Subcutaneous adipose tissue (tissue), 4 donors: ENCODE results near the gene RMND5A. TPM values are rescaled to one million over a fixed set of nuclear protein-coding genes. Genes with fewer than 3 reads are reported as not detected.

Source experiments
- total RNA-seq, 4 donors: library from RNA; depleted of rRNA; stranded (reverse); fragments of >200 nt; gene quantifications; one replicate each; pipeline ENCODE4 v1.1.0, GENCODE V29; 2016
- TF ChIP-seq, protein P1 (sequence below): fragments of 450-650 bp; IDR thresholded peaks from one replicate; pipeline ENCODE4 v1.5.1; 2016; ENCODE audit warnings: low read depth, mild to moderate bottlenecking, control low read depth, antibody characterized with exemption, moderate library complexity

RMND5A gene
- total RNA-seq, 4 donors from 2014 or later = 44.2 to 79.4 (median 59.2) TPM

DNA sequence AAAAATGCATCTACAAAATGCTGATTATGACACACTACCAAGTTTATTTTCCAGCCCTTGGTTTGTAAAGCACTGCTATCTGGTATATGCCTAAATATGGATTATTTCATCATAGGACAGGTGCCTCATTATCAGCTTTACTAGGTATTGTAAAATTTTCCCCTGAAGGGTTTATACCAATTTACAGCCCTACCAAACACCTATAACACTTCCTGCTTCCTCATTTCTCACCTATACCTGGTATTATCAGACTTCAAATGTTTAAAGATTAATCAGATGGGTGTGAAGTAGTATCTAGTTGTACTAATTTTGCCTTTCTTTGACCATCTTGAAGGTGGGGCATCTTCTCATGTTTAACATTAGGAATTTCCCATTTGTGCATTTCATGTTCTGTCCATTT lies 26.8 kb downstream of the RMND5A start:
- TF ChIP-seq, protein P1, sequence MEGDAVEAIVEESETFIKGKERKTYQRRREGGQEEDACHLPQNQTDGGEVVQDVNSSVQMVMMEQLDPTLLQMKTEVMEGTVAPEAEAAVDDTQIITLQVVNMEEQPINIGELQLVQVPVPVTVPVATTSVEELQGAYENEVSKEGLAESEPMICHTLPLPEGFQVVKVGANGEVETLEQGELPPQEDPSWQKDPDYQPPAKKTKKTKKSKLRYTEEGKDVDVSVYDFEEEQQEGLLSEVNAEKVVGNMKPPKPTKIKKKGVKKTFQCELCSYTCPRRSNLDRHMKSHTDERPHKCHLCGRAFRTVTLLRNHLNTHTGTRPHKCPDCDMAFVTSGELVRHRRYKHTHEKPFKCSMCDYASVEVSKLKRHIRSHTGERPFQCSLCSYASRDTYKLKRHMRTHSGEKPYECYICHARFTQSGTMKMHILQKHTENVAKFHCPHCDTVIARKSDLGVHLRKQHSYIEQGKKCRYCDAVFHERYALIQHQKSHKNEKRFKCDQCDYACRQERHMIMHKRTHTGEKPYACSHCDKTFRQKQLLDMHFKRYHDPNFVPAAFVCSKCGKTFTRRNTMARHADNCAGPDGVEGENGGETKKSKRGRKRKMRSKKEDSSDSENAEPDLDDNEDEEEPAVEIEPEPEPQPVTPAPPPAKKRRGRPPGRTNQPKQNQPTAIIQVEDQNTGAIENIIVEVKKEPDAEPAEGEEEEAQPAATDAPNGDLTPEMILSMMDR = no peak

DNA sequence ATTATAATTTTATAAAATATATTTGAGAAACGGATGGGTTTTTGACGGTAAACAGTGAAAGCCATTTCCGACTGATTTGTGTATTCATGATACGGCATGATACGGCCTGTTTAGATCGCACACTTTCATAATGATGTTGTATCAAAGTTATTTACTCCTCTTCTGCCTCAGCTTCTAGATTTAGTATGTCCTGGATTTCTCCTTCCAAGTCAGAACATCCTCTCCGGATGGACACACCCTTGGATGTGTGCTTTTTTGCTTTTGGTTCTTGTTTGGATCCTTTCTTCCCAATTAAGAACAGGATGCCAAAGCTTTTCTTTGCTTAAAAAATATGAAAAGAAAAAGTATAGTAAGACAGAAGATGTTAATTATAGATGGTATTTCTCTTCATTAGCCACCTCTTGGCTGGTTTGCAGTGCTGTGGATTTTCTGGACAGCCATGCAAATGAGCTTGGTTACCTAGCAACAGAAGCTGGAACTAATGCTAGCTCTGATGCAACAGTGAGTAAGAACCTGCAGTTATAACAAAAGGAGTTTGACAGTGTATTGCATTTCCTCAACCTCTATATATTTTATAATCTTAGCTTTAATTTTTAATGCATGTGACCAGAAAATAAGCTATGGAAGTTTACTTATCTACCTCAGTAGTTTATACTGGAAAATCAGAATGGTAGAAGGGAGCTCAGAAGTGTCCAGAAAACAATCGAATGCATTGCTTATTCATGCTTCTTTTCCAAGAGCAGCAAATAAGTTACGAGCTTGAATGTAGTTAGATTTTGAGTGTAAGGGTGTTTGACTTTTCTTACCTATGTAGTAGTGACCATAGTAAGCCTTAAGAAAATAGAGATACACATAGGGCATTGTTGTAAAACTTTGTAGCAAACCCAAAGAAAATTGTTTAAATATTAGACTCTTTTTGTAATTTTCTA lies 27.9 kb downstream of the RMND5A start:
- TF ChIP-seq, protein P1 = no peak

DNA sequence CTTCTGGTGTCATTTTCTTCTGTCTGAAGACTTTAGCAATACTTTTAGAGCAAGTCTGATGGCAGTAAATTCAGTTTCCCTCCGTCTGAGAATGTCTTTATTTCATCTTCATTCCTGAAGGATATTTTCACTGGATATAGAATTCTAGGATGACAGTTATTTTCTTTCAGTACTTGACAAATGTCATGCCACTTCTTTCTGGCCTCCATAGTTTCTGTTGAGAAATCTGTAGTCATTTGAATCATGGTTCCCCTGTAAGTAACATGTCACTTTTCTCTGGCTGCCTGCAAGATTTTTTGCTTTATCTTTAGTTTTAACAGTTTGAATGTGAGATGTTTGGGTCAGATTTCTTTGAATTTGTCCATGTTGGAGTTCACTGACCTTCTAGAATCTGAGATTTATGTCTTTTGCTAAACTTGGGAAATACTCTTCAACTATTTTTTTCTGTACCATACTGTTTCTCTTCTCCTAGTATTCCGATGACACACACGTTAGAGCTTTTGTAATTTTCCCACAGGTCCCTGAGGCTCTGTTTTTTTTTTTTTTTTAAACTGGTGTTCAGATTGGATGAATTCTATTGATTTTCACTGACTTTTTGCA lies 30.2 kb downstream of the RMND5A start:
- TF ChIP-seq, protein P1 = no peak

DNA sequence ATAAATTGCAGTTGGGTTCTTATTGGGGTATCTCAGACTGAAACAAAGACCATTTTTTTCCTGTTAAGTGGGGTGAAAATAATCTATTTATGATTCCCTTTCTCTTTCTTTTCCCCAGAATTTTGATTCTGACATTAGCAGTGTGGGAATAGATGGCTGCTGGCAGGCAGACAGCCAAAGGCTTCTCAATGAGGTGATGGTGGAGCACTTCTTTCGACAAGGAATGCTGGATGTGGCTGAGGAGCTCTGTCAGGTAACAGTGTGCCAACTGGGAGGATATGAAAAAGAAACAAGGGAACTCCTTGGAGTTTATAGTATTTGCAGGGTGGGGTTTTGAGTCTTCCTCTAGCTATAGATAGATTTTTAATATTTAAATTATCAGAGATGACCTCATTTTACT lies 31.7 kb downstream of the RMND5A start:
- TF ChIP-seq, protein P1 = no peak

DNA sequence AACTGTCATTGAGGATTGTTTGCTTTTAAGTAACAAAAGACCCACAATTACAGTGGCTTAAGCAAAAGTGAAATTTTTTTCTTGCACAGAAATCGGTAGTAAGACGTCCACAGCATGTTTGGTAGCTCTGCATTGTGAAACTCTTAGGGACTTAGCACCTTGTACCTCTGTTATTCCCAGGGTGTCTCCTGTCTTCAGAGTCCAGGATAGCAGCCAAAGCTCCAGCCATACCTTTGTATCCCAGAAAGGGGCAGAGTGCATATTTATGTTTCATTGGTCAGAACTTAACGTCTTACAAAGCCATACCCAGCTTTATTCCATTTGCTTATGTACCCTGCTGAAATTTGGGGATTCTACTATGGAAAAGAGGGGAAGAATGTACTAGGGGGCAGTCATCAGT lies 32.8 kb downstream of the RMND5A start:
- TF ChIP-seq, protein P1 = no peak

DNA sequence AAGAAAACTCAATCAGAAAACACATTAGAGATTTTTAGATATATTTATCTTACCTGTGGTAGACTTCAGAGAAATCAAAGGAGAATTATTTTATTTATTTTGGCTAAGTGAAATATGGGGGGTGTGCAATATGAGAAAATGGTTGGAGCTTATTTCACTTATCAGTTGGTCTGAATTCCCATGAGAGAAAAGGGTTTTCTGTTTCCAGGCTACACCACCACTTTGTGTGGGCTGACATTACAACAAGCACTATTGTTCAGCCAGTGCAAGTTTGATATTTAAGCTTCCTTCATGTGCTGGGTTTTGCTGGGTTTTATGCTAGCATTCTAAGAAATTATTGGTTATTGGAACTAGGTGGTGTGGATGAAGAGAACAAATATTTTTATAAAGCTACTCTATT lies 33.5 kb downstream of the RMND5A start:
- TF ChIP-seq, protein P1 = no peak

DNA sequence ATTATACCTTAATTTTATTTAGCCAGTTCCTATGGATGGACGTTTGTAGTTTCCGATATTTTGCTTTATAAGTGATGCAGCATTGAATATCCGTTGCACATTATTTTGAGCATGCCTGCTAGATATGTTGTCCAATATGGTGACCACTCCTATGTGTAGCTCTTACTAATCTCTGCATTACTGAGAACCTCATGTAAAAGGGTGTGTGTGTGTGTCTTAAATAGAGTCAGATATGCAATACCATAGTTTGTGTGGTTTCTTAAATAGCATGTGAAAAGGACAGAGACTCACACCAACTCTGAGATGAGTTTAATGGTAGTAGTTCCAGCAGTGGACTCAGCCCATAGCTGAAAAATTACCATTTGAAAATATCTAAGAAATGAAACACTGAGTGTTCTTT lies 38.3 kb downstream of the RMND5A start:
- TF ChIP-seq, protein P1 = no peak
